BE2C (cell line): ENCODE data around the gene CAP2.

Experiments used
- DNase-seq: peaks from one replicate; pipeline ENCODE4 v3.0.0-alpha.2; 2020
- H3K27me3 ChIP-seq: fragments of 250-450 bp; sonication (Bioruptor Pico); 2 replicates; pipeline ENCODE4 v1.5.1; 2020; ENCODE audit warnings: mild to moderate bottlenecking
- H3K36me3 ChIP-seq: fragments of 250-450 bp; sonication (Bioruptor Pico); 2 replicates; pipeline ENCODE4 v1.5.1; 2020; ENCODE audit warnings: mild to moderate bottlenecking
- H3K4me1 ChIP-seq: fragments of 250-450 bp; sonication (Bioruptor Pico); 2 replicates; pipeline ENCODE4 v1.5.1; 2020
- H3K4me3 ChIP-seq: 2 replicates; pipeline ENCODE4 v1.5.1; 2011; ENCODE audit warnings: low read depth, low read length
- H3K9me3 ChIP-seq: fragments of 250-450 bp; sonication (Bioruptor Pico); 2 replicates; pipeline ENCODE4 v1.5.1; 2020
- TF ChIP-seq, protein P1 (sequence below): IDR thresholded peaks from 2 replicates; pipeline ENCODE4 v1.5.1; 2012; ENCODE audit warnings: mild to moderate bottlenecking, low read depth, low read length

The CAP2 gene

GRCh38 chr6:17367868-17368267 lies 25.5 kb upstream of the CAP2 start:
- Histone ChIP-seq H3K4me1 (no peaks in the 10 kb centered on the region), H3K4me3 (no peak overlapping the region), H3K9me3 (no peaks in the 10 kb centered on the region), H3K36me3 (no peaks in the 10 kb centered on the region), H3K27me3 (no peaks in the 10 kb centered on the region)
- DNase-seq = no peak
- TF ChIP-seq, protein P1, sequence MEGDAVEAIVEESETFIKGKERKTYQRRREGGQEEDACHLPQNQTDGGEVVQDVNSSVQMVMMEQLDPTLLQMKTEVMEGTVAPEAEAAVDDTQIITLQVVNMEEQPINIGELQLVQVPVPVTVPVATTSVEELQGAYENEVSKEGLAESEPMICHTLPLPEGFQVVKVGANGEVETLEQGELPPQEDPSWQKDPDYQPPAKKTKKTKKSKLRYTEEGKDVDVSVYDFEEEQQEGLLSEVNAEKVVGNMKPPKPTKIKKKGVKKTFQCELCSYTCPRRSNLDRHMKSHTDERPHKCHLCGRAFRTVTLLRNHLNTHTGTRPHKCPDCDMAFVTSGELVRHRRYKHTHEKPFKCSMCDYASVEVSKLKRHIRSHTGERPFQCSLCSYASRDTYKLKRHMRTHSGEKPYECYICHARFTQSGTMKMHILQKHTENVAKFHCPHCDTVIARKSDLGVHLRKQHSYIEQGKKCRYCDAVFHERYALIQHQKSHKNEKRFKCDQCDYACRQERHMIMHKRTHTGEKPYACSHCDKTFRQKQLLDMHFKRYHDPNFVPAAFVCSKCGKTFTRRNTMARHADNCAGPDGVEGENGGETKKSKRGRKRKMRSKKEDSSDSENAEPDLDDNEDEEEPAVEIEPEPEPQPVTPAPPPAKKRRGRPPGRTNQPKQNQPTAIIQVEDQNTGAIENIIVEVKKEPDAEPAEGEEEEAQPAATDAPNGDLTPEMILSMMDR = no peak

DNA sequence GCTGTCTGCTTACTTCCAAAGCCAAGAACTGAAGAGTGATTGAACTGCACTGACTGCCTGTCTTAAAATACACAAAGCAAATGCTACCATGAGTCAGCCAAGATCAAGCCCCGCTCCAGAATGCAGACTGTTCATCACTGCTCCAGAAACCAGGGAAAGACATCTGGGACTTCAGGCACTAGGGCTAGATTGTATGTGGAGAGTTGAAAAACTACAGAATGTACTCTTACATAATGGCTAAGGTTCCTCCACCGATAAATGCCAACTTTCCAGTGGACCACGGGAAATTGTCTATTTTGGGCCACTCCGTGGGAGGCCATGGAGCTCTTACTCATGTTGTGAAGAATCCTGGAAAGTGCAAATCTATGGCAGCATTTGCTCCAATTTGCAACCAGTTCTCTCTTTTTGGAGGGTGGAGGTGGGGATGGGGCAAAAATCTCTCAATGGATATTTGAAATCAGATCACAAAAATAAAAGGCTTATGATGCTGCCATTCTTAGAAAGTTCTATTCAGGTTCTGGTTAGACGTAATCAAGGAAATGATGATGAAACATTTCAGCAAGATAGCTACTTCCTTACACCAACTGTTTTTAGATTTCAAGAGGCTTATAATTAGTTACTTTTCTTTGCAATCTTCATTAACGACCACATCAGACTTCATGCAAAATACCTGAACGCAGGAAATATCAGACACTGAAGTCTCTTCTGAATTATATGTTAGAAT lies 11.8 kb upstream of the CAP2 start:
- Histone ChIP-seq H3K36me3 (no peaks in the 10 kb centered on the region), H3K27me3 (no peaks in the 10 kb centered on the region), H3K9me3 (no peaks in the 10 kb centered on the region), H3K4me3 (no peak overlapping the region), H3K4me1 (no peaks in the 10 kb centered on the region)
- TF ChIP-seq, protein P1 = no peak
- no peak for DNase-seq

DNA sequence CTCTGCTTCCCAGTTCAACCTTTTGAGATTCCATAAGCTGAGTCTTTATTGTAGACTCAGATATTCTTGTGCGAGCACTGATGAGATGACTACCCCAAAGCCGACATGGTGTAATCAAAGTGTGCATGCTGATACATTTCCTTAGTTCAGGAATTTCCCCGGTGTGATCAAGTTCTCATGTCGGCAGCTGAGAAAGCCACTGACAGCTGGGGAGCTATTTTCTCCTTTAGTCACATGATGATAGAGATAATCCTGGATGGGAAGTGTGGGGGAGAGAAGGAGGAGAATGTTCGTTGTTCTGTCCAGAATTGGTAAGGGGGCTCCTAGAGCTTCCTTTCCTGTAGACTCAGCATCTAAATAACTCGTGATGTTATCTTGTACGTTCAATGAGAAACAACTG lies 7.7 kb upstream of the CAP2 start:
- Histone ChIP-seq H3K36me3 (no peaks in the 10 kb centered on the region), H3K9me3 (no peaks in the 10 kb centered on the region), H3K4me3 (no peak overlapping the region), H3K27me3 (no peaks in the 10 kb centered on the region), H3K4me1 (no peaks in the 10 kb centered on the region)
- DNase-seq = no peak
- TF ChIP-seq, protein P1 = no peak

GRCh38 chr6:17388365-17388764 lies 5.0 kb upstream of the CAP2 start:
- no peaks in the 10 kb centered on the region for H3K9me3 ChIP-seq
- H3K27me3 ChIP-seq = peaks cover 6% of the 10 kb centered on the region
- TF ChIP-seq, protein P1 = no peak
- no peak for DNase-seq
- no peaks in the 10 kb centered on the region for H3K4me1 ChIP-seq
- no peaks in the 10 kb centered on the region for H3K36me3 ChIP-seq
- no peak overlapping the region for H3K4me3 ChIP-seq

- H3K9me3 ChIP-seq = no peaks in the 10 kb centered on the region
- TF ChIP-seq, protein P1 = no peak
- DNase-seq = no peak
- H3K4me3 ChIP-seq = no peak overlapping the region
- H3K4me1 ChIP-seq = no peaks in the 10 kb centered on the region
- H3K27me3 ChIP-seq = peaks cover 16% of the 10 kb centered on the region
- H3K36me3 ChIP-seq = no peaks in the 10 kb centered on the region
Observed at GRCh38 chr6:17389274-17389847, 4.0 kb upstream of the CAP2 start.

GRCh38 chr6:17390276-17390675 lies 3.1 kb upstream of the CAP2 start:
- TF ChIP-seq, protein P1 = no peak
- peaks cover 25% of the 10 kb centered on the region for H3K27me3 ChIP-seq
- no peak for DNase-seq

More at GRCh38 chr6:17390276-17390675, 3.1 kb upstream of the CAP2 start:
- H3K9me3 ChIP-seq = no peaks in the 10 kb centered on the region
- H3K4me3 ChIP-seq = no peak overlapping the region
- H3K36me3 ChIP-seq = no peaks in the 10 kb centered on the region
- no peaks in the 10 kb centered on the region for H3K4me1 ChIP-seq
